Transverse colon (tissue), 4 donors: ENCODE measurements around the gene CDA. TPM values are rescaled to one million over a fixed set of nuclear protein-coding genes. Genes with fewer than 3 reads are reported as not detected.

Experiments
- DNase-seq: peaks from one replicate; pipeline ENCODE4 v3.0.0-alpha.2; 2019
- H3K27ac ChIP-seq, 4 donors: fragments of 200-600 bp; sonication (generic); 2 replicates each; pipeline ENCODE4 v1.5.1; 2016 to 2018; ENCODE audit warnings: inconsistent platforms in 4 of 4
- H3K27me3 ChIP-seq: fragments of 200-600 bp; sonication (generic); 2 replicates; pipeline ENCODE4 v1.5.1; 2017; ENCODE audit warnings: inconsistent platforms
- H3K36me3 ChIP-seq, 4 donors: fragments of 200-600 bp; sonication (generic); 2 replicates each; pipeline ENCODE4 v1.5.1; 2017 to 2019; ENCODE audit warnings: inconsistent platforms in 4 of 4
- H3K4me1 ChIP-seq, 4 donors: fragments of 200-600 bp; sonication (generic); 2 replicates each; pipeline ENCODE4 v1.5.1; 2017 to 2020; ENCODE audit warnings: inconsistent platforms in 4 of 4
- H3K4me3 ChIP-seq, 4 donors: fragments of 200-600 bp; sonication (generic); 1 replicate in 1 of 4; 2 replicates in 3 of 4; pipeline versions ENCODE4 v1.5.1 to v1.6.1; 2017 to 2019; ENCODE audit warnings: inconsistent platforms in 4 of 4
- H3K9me3 ChIP-seq, 2 donors: fragments of 200-600 bp; sonication (generic); 2 replicates each; pipeline ENCODE4 v1.5.1; 2017 to 2019; ENCODE audit warnings: inconsistent platforms in 2 of 2
- EP300 ChIP-seq: sonication (generic); formaldehyde crosslinking; IDR thresholded peaks from one replicate; pipeline ENCODE4 v1.6.1; 2017; ENCODE audit warnings: antibody characterized with exemption, low read depth
- POLR2A ChIP-seq: fragments of 450-650 bp; IDR thresholded peaks from one replicate; pipeline ENCODE4 v1.6.1; 2016; ENCODE audit warnings: antibody characterized with exemption, mild to moderate bottlenecking, moderate library complexity
- POLR2AphosphoS5 ChIP-seq, 3 donors: sonication (generic); formaldehyde crosslinking; IDR thresholded peaks; one replicate each; pipeline ENCODE4 v1.6.1; 2016; ENCODE audit warnings: antibody characterized with exemption in 3 of 3
- WGBS, 2 donors: methylation state at CpG; one replicate each; pipeline ENCODE4 v1.1.5; 2018; ENCODE audit warnings: low coverage in 1 of 2; 5-methylcytosine and 5-hydroxymethylcytosine counted together
- in situ Hi-C, 4 donors: fragments of 200-750 bp; cut with MboI; loops; one replicate each; pipeline versions ENCODE4 v1.15.0 to v1.15.1; 2017; ENCODE audit warnings: low sequenced_read_pairs in 3 of 4, low pct_ligation_motif_present in 1 of 4, low pct_unique_long_range_greater_than_20kb in 1 of 4
- intact Hi-C: fragments of 100-400 bp; cut with DNase I; formaldehyde crosslinking; loops from one replicate; pipeline ENCODE4 v1.15.1; 2023; ENCODE audit warnings: low total_unique reads
- total RNA-seq, 4 donors: library from RNA; depleted of rRNA; stranded (reverse); fragments of >200 nt; gene quantifications; one replicate each; pipeline ENCODE4 v1.1.0, GENCODE V29; 2016
- TF ChIP-seq, protein P1 (sequence below), 5 experiments: fragments of 200-600 bp in 3 of 5; fragments of 450-650 bp in 2 of 5; sonication (generic) in 3 of 5; IDR thresholded peaks; 1 replicate in 2 of 5; 2 replicates in 3 of 5; pipeline ENCODE4 v1.5.1; 2016 to 2017; ENCODE audit warnings: antibody characterized with exemption in 5 of 5, inconsistent platforms in 3 of 5, mild to moderate bottlenecking in 2 of 5, moderate library complexity in 1 of 5

The CDA gene
- total RNA-seq, 4 donors from 2014 or later, result 39.7 to 50.5 (median 43.1) TPM; not detected in 1

DNA sequence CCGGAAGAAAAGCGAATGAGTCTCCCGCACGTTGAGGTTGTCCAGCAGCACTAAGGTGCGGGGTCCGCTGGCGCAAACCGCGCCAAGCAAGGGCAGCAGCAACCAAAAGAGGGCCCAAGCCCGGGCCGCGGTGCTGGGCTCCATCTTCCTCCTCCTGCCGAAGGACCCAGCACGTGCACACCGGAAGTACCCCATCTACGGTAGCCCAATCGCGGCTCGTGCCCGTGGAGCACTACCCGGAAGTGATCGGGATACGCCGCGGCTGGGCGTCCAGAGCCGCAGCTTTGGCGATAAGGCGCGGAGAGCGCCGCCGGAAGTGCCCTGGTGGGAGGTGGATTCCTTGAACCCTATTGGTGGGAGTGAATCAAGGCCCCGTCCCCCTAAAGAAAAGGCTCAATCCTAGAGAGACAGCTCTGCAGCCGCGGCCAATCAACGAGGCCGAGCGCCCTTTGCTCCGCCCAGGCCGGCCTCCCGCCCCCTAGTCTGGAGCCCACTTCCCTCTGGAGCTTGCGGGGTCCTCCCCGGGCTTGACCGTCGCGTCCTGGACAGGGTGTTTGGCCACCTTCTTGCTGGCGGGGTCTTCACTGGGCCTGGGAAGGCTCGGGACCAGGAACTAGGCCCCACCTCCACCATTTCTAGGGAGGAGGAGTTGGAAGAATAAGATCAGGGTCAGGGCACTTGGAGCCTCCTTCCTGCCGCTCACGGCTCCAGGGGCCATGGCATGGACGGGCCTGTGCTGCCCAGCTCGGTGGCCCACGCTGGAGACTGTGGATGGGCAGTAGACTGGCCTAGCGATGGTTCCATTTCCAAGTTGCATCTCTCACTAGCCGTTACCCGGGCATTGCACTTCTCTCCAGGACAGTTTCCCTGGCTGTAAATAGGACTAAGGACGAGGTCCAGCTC is 72.6 kb downstream of the CDA start, which contains the start of gene DDOST:
Gene DDOST (minus strand): TSS at position 163 of the 903 bp plus-strand sequence. CDS start 19 bp downstream, at position 144.
- peak; percentile 96 for DNase-seq
- Histone ChIP-seq H3K27me3 (no peaks in the 10 kb centered on the region), H3K4me1 (peaks cover 11 to 22% (median 19%) of the 10 kb centered on the region in 4 donors), H3K9me3 (no peaks in the 10 kb centered on the region), H3K36me3 (peaks cover 0 to 10% (median 0%) of the 10 kb centered on the region in 4 donors), H3K4me3 (peak within 1 kb of the TSS; percentile 75 to 99 (median 94)), H3K27ac (peak within 1 kb of the TSS; percentile 82 to 91 (median 84))
- intact Hi-C loops (no loop called here), in situ Hi-C loops (no loop called here)
- TF ChIP-seq EP300, result no peak
- TF ChIP-seq, protein P1, sequence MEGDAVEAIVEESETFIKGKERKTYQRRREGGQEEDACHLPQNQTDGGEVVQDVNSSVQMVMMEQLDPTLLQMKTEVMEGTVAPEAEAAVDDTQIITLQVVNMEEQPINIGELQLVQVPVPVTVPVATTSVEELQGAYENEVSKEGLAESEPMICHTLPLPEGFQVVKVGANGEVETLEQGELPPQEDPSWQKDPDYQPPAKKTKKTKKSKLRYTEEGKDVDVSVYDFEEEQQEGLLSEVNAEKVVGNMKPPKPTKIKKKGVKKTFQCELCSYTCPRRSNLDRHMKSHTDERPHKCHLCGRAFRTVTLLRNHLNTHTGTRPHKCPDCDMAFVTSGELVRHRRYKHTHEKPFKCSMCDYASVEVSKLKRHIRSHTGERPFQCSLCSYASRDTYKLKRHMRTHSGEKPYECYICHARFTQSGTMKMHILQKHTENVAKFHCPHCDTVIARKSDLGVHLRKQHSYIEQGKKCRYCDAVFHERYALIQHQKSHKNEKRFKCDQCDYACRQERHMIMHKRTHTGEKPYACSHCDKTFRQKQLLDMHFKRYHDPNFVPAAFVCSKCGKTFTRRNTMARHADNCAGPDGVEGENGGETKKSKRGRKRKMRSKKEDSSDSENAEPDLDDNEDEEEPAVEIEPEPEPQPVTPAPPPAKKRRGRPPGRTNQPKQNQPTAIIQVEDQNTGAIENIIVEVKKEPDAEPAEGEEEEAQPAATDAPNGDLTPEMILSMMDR (IDR thresholded peaks at IDR 0.05), result peak in 4 of 5 experiments; percentile 30 to 61 (median 44)
- peak; percentile 43 to 74 (median 64) for TF ChIP-seq POLR2AphosphoS5 (IDR thresholded peaks at IDR 0.05)
- peak; percentile 51 for TF ChIP-seq POLR2A
- WGBS, 2 donors, result 0 to 2% methylated on average over 3 to 40 of the region's 58 CpGs

DNA sequence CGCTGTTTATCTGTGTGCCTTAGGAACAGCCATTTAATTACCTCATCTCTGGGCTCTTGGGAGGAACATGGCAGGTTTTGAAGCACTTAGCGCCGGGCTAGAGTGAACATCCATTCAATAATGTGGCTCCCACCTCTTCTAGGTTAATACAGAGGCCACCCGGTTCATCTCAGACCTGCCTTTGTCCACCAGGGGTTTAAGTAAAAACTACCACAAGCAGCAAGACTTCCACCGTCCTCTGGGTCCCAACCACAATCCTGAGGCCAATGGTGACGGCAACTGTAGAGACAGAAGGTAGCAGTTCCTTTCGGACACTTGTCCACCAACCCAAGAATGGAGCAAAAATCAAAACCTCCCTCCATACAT is 73.2 kb downstream of the CDA start:
- Histone ChIP-seq H3K4me1 (peaks cover 11 to 22% (median 19%) of the 10 kb centered on the region in 4 donors), H3K27ac (peak overlapping the region; percentile 82 to 91 (median 84)), H3K27me3 (no peaks in the 10 kb centered on the region), H3K4me3 (peak overlapping the region in 3 of 4 donors; percentile 75 to 99 (median 95)), H3K36me3 (peaks cover 0 to 7% (median 0%) of the 10 kb centered on the region in 4 donors), H3K9me3 (no peaks in the 10 kb centered on the region)
- 0 to 70% methylated on average over 2 to 7 of the region's 7 CpGs for WGBS, 2 donors
- intact Hi-C loops, result no loop called here
- TF ChIP-seq EP300, result no peak
- TF ChIP-seq, protein P1 (IDR thresholded peaks at IDR 0.05), result no peak
- no peak for TF ChIP-seq POLR2AphosphoS5 (IDR thresholded peaks at IDR 0.05)
- TF ChIP-seq POLR2A, result no peak
- in situ Hi-C loops, result no loop called here
- DNase-seq, result no peak

DNA sequence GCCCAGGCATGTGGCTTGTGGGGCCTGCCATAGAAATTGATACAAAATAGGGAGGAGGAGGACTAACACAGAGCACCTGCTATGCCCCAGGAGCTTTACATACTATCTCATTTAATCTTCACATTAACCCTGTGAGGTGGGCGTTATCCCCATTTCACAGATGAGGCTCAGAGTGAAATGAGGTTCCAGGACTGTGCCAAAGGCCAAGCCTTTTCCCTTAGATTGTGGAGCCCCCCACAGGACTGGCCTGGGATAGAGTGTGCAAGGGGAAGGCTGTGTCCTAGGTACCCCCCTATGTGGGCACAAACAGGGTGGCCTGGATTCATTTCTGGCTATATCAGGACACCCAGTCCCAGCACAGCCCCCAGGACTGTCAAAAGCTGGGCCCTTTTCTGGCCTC is 74.5 kb downstream of the CDA start:
- in situ Hi-C loops (no loop called here), intact Hi-C loops (no loop called here)
- Histone ChIP-seq H3K4me3 (no peak overlapping the region), H3K27ac (no peak overlapping the region), H3K27me3 (no peaks in the 10 kb centered on the region), H3K36me3 (no peaks in the 10 kb centered on the region), H3K9me3 (no peaks in the 10 kb centered on the region), H3K4me1 (peaks cover 11 to 22% (median 19%) of the 10 kb centered on the region in 4 donors)
- WGBS, 2 donors, result 100% methylated on average over 1 of the region's 1 CpG; no CpG with 5 or more reads in 1 of the 2 donors
- DNase-seq, result no peak
- TF ChIP-seq POLR2A (no peak), POLR2AphosphoS5 (IDR thresholded peaks at IDR 0.05) (no peak), EP300 (no peak)
- TF ChIP-seq, protein P1 (IDR thresholded peaks at IDR 0.05), result no peak

DNA sequence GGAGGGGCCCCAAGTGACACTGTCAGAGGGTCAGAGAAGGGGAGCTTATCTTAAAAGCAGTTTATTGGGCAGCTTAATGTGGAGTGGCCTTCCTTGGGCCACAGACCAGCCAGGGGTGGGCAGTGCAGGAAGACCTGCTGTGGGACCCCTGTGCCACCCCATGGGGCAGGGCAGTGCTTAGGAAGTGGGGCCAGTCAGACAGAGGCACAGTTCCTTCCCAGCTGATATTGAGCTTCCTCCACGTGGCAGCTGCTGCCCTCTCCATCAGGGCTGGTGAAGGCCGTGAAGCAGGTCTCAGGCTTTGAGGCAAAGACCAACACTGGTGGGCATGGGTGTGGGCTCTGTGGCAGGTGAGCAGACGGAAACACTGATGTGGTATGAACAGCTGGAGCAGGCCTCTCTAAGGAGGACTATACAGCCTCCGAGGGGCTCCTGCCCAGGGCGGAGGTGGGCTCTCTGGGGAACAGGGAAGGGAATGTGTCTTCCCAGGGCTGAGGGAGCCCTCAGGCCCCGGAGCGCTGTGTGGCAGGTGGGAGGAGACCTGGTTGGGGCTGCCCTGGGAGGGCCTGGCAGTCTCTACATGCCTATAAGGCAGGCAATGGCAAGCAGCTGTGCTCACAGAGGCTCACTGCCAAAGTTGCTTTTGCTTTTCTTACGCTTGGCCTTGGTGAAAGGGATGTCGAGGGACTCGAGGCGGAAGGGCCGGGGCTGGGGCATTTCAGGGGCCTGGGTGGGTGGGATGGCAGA is 75.2 kb downstream of the CDA start:
- WGBS, 2 donors, result 81 to 100% methylated on average over 1 to 12 of the region's 12 CpGs
- in situ Hi-C loops (no loop called here), intact Hi-C loops (no loop called here)
- Histone ChIP-seq H3K4me1 (peaks cover 11 to 21% (median 18%) of the 10 kb centered on the region in 4 donors), H3K4me3 (no peak overlapping the region), H3K36me3 (no peaks in the 10 kb centered on the region), H3K27ac (no peak overlapping the region), H3K9me3 (no peaks in the 10 kb centered on the region), H3K27me3 (no peaks in the 10 kb centered on the region)
- DNase-seq, result no peak
- TF ChIP-seq EP300 (no peak), POLR2AphosphoS5 (IDR thresholded peaks at IDR 0.05) (no peak)
